Measurements from ENCODE around the gene ADGRV1.

Gene ADGRV1

GRCh38 chr5:91211997-91212713, 653.6 kb downstream of the ADGRV1 start:
- no peak overlapping the region for H3K4me3 ChIP-seq (ENCODE audit: low read depth in 1 of 2, low read length in 2 of 2)
- H3K9me3 ChIP-seq (ENCODE audit: control insufficient read depth in 1 of 2, low read length in 2 of 2) = no peaks in the 10 kb centered on the region
- H3K27me3 ChIP-seq (ENCODE audit: low read depth, low read length) = no peaks in the 10 kb centered on the region
- H3K27ac ChIP-seq (ENCODE audit: low read length) = peak overlapping the region; percentile 41
- H3K36me3 ChIP-seq (ENCODE audit: control insufficient read depth in 1 of 2, insufficient read depth in 2 of 2, low read length in 2 of 2) = no peaks in the 10 kb centered on the region
- H3K4me1 ChIP-seq (ENCODE audit: control insufficient read depth in 1 of 2, insufficient read depth in 2 of 2, low read length in 2 of 2) = peaks cover 0 to 5% of the 10 kb centered on the region in 2 donors

DNA sequence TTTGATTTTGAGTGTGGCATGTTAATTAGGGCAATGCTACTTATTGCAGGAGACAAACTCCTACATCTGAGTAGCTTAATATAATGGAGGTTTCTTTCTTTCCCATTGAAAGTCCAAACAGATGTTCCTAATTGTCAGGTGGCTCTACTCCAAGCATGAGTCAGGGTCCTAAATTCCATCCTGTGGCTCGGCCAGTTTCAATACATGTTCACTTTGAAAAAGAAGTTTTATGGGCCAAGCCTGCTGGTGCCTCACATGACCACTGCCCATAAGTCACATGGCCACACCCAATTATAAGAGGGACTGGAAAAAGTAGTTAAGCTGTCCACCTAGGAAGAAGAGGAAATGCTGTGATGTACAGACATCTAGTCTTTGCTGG, 654.1 kb downstream of the ADGRV1 start:
- Histone ChIP-seq H3K4me3 (ENCODE audit: low read depth in 1 of 2, low read length in 2 of 2) (no peak overlapping the region), H3K4me1 (ENCODE audit: control insufficient read depth in 1 of 2, insufficient read depth in 2 of 2, low read length in 2 of 2) (peaks cover 0 to 5% of the 10 kb centered on the region in 2 donors), H3K36me3 (ENCODE audit: control insufficient read depth in 1 of 2, insufficient read depth in 2 of 2, low read length in 2 of 2) (no peaks in the 10 kb centered on the region), H3K27ac (ENCODE audit: low read length) (peak overlapping the region; percentile 41), H3K9me3 (ENCODE audit: control insufficient read depth in 1 of 2, low read length in 2 of 2) (no peaks in the 10 kb centered on the region), H3K27me3 (ENCODE audit: low read depth, low read length) (no peaks in the 10 kb centered on the region)
